Fibroblast of lung (primary cell): ENCODE measurements around the gene PEX16. TPM values are rescaled to one million over a fixed set of nuclear protein-coding genes. Genes with fewer than 3 reads are reported as not detected.

Experiments used
- DNase-seq, 2 donors: peaks; one replicate each; pipeline versions ENCODE4 v3.0.0 to v3.0.0-alpha.2; 2010; ENCODE audit warnings: low read depth in 2 of 2
- H2AFZ ChIP-seq: 2 replicates; pipeline ENCODE4 v1.5.1; 2012; ENCODE audit warnings: low read length, control low read depth, inconsistent platforms
- H3K27ac ChIP-seq: 2 replicates; pipeline ENCODE4 v1.5.1; 2011; ENCODE audit warnings: low read length, control low read depth; ENCODE audit not compliant: insufficient read depth
- H3K27me3 ChIP-seq: 2 replicates; pipeline ENCODE4 v1.5.1; 2011; ENCODE audit warnings: mild to moderate bottlenecking, low read length; ENCODE audit not compliant: control insufficient read depth, insufficient read depth
- H3K36me3 ChIP-seq: 2 replicates; pipeline ENCODE4 v1.5.1; 2011; ENCODE audit warnings: low read length; ENCODE audit not compliant: control insufficient read depth, insufficient read depth
- H3K4me1 ChIP-seq: 2 replicates; pipeline ENCODE4 v1.5.1; 2011; ENCODE audit warnings: low read length; ENCODE audit not compliant: control insufficient read depth, insufficient read depth; ENCODE audit errors: extremely low read depth
- H3K4me2 ChIP-seq: 2 replicates; pipeline ENCODE4 v1.5.1; 2011; ENCODE audit warnings: low read length, control low read depth; ENCODE audit not compliant: insufficient read depth; ENCODE audit errors: extremely low read depth
- H3K4me3 ChIP-seq, 4 experiments: fragments of 200-600 bp in 1 of 4; sonication (generic) in 1 of 4; replicated peaks in 1 of 4; 2 replicates each; pipeline ENCODE4 v1.5.1; 2011 to 2016; ENCODE audit warnings: low read length in 4 of 4, low read depth in 3 of 4, mild to moderate bottlenecking in 3 of 4, control low read depth in 2 of 4, inconsistent platforms in 1 of 4, mixed read lengths in 1 of 4; ENCODE audit not compliant: insufficient read depth in 1 of 4; ENCODE audit errors: control extremely low read depth in 1 of 4
- H3K79me2 ChIP-seq: 2 replicates; pipeline ENCODE4 v1.5.1; 2012; ENCODE audit warnings: mild to moderate bottlenecking, low read length, inconsistent platforms; ENCODE audit not compliant: control insufficient read depth, insufficient read depth
- H3K9ac ChIP-seq: 2 replicates; pipeline ENCODE4 v1.5.1; 2011; ENCODE audit warnings: mild to moderate bottlenecking, low read length, control low read depth; ENCODE audit not compliant: insufficient read depth
- H3K9me3 ChIP-seq: 2 replicates; pipeline ENCODE4 v1.5.1; 2012; ENCODE audit warnings: low read depth, low read length; ENCODE audit not compliant: control insufficient read depth, insufficient read depth
- H4K20me1 ChIP-seq: 2 replicates; pipeline ENCODE4 v1.5.1; 2011; ENCODE audit warnings: low read length; ENCODE audit not compliant: control insufficient read depth, insufficient read depth; ENCODE audit errors: extremely low read depth
- EZH2 ChIP-seq: IDR thresholded peaks from 2 replicates; pipeline ENCODE4 v1.5.1; 2012; ENCODE audit warnings: low read length, control low read depth, mild to moderate bottlenecking; ENCODE audit errors: missing control alignments
- polyA plus RNA-seq, 2 donors: library from polyadenylated mRNA; depleted of rRNA in 1 of 2; stranded (reverse) in 1 of 2; unstranded in 1 of 2; fragments of >200 nt; gene quantifications; 2 replicates each; pipeline ENCODE4 v1.2.1, GENCODE V29; 2011 to 2012; ENCODE audit warnings: missing spikeins in 1 of 2
- total RNA-seq: library from RNA; depleted of rRNA; stranded (reverse); fragments of >200 nt; gene quantifications from 2 replicates; pipeline ENCODE4 v1.2.1, GENCODE V29; 2014
- TF ChIP-seq, protein P1 (sequence below), 2 donors: IDR thresholded peaks in 1 of 2; conservative IDR thresholded peaks in 1 of 2; 1 replicate in 1 of 2; 2 replicates in 1 of 2; pipeline ENCODE4 v1.5.1; 2011 to 2012; ENCODE audit warnings: low read length in 2 of 2, control low read depth in 1 of 2, inconsistent platforms in 1 of 2, low read depth in 1 of 2, mild to moderate bottlenecking in 1 of 2

Gene PEX16
- total and polyA plus RNA-seq, 2 donors (not counting 1 experiment from before 2014, with no cell fraction given): 11.0 to 44.4 TPM

- TF ChIP-seq, protein P1, sequence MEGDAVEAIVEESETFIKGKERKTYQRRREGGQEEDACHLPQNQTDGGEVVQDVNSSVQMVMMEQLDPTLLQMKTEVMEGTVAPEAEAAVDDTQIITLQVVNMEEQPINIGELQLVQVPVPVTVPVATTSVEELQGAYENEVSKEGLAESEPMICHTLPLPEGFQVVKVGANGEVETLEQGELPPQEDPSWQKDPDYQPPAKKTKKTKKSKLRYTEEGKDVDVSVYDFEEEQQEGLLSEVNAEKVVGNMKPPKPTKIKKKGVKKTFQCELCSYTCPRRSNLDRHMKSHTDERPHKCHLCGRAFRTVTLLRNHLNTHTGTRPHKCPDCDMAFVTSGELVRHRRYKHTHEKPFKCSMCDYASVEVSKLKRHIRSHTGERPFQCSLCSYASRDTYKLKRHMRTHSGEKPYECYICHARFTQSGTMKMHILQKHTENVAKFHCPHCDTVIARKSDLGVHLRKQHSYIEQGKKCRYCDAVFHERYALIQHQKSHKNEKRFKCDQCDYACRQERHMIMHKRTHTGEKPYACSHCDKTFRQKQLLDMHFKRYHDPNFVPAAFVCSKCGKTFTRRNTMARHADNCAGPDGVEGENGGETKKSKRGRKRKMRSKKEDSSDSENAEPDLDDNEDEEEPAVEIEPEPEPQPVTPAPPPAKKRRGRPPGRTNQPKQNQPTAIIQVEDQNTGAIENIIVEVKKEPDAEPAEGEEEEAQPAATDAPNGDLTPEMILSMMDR (conservative IDR thresholded peaks at IDR 0.05 in 1 of 2, IDR thresholded peaks at IDR 0.05 in 1 of 2; ENCODE audit: low read depth in 1 of 2, low read length in 2 of 2): no peak
- no peak for TF ChIP-seq EZH2
Measured at GRCh38 chr11:45942381-45942780, 24.7 kb upstream of the PEX16 start.

GRCh38 chr11:45941285-45941684 is 23.6 kb upstream of the PEX16 start:
- H3K27me3 ChIP-seq: no peaks in the 10 kb centered on the region
- TF ChIP-seq, protein P1 (conservative IDR thresholded peaks at IDR 0.05 in 1 of 2, IDR thresholded peaks at IDR 0.05 in 1 of 2; ENCODE audit: low read depth in 1 of 2, low read length in 2 of 2): no peak
- TF ChIP-seq EZH2: no peak
- DNase-seq: no peak
- H4K20me1 ChIP-seq: no peaks in the 10 kb centered on the region
- H3K79me2 ChIP-seq: no peaks in the 10 kb centered on the region
- no peaks in the 10 kb centered on the region for H3K4me1 ChIP-seq
- no peak overlapping the region for H2AFZ ChIP-seq
- no peak overlapping the region for H3K4me2 ChIP-seq
- no peaks in the 10 kb centered on the region for H3K36me3 ChIP-seq
- no peak overlapping the region for H3K27ac ChIP-seq
- H3K9ac ChIP-seq: no peak overlapping the region
- no peak overlapping the region for H3K4me3 ChIP-seq
- no peaks in the 10 kb centered on the region for H3K9me3 ChIP-seq

More at GRCh38 chr11:45942381-45942780, 24.7 kb upstream of the PEX16 start:
- H3K27ac ChIP-seq: no peak overlapping the region
- no peaks in the 10 kb centered on the region for H3K9me3 ChIP-seq
- no peaks in the 10 kb centered on the region for H3K27me3 ChIP-seq
- no peaks in the 10 kb centered on the region for H3K79me2 ChIP-seq
- no peak overlapping the region for H3K4me2 ChIP-seq
- no peak overlapping the region for H2AFZ ChIP-seq
- H3K9ac ChIP-seq: no peak overlapping the region
- H3K4me3 ChIP-seq: no peak overlapping the region
- no peaks in the 10 kb centered on the region for H4K20me1 ChIP-seq
- H3K4me1 ChIP-seq: no peaks in the 10 kb centered on the region
- no peak for DNase-seq
- peaks cover under 1% of the 10 kb centered on the region for H3K36me3 ChIP-seq

GRCh38 chr11:45939836-45940235 is 22.2 kb upstream of the PEX16 start:
- no peak overlapping the region for H3K4me3 ChIP-seq
- H3K4me1 ChIP-seq: no peaks in the 10 kb centered on the region
- no peaks in the 10 kb centered on the region for H3K36me3 ChIP-seq
- no peak overlapping the region for H3K4me2 ChIP-seq
- no peak for DNase-seq
- H3K27me3 ChIP-seq: no peaks in the 10 kb centered on the region
- H4K20me1 ChIP-seq: no peaks in the 10 kb centered on the region
- no peaks in the 10 kb centered on the region for H3K9me3 ChIP-seq
- no peak overlapping the region for H2AFZ ChIP-seq
- TF ChIP-seq, protein P1 (conservative IDR thresholded peaks at IDR 0.05 in 1 of 2, IDR thresholded peaks at IDR 0.05 in 1 of 2; ENCODE audit: low read depth in 1 of 2, low read length in 2 of 2): no peak
- TF ChIP-seq EZH2: no peak
- H3K79me2 ChIP-seq: no peaks in the 10 kb centered on the region
- H3K27ac ChIP-seq: no peak overlapping the region
- H3K9ac ChIP-seq: no peak overlapping the region
